GM12878 (cell line): ENCODE measurements around the gene BARX2. TPM values are rescaled to one million over a fixed set of nuclear protein-coding genes. Genes with fewer than 3 reads are reported as not detected.

Experiments used
- ATAC-seq: fragments of 200-7000 bp; cut with Tn5 transposase; 3 replicates; pipeline ENCODE4 v1.9.1; 2020; ENCODE audit warnings: mild to moderate bottlenecking, moderate library complexity
- BruUV-seq: library from RNA; stranded (reverse); fragments of 400-500 nt; replicated peaks from 2 replicates; lab custom pipeline; 2021; lab: Mats Ljungman, UMichigan
- CTCF ChIA-PET: fragments of 300-600 bp; sonication (Branson Sonifier 250); formaldehyde crosslinking; extraction: SDS; loops from one replicate; lab custom pipeline; 2021; ENCODE audit warnings: inconsistent platforms; lab: Yijun Ruan, JAX
- POLR2A ChIA-PET: fragments of 350-600 bp; formaldehyde crosslinking; extraction: SDS; loops from one replicate; lab custom pipeline; 2021; ENCODE audit warnings: inconsistent platforms; lab: Charles Lee
- RAD21 ChIA-PET: fragments of 300-600 bp; sonication (Branson Sonifier 250); formaldehyde crosslinking; loops from one replicate; lab custom pipeline; 2023; ENCODE audit warnings: antibody characterized with exemption; ENCODE audit not compliant: unreplicated experiment; lab: Charles Lee
- SMC1A ChIA-PET: fragments of 300-600 bp; sonication (Branson Sonifier 250); formaldehyde crosslinking; loops from one replicate; lab custom pipeline; 2023; ENCODE audit not compliant: unreplicated experiment, uncharacterized antibody; lab: Charles Lee
- DNase-seq: peaks from one replicate; pipeline ENCODE4 v3.0.0-alpha.2; 2011; ENCODE audit warnings: low read depth, low spot score
- FAIRE-seq: peaks from 3 replicates; lab custom pipeline; 2011; peaks lifted over from hg19 to GRCh38; lab: Jason Lieb, UNC
- H2AFZ ChIP-seq: 2 replicates; pipeline ENCODE4 v1.6.0; 2011; ENCODE audit warnings: low read depth, low read length, control low read depth; ENCODE audit not compliant: control insufficient read depth
- H3K27ac ChIP-seq: 2 replicates; pipeline ENCODE4 v1.5.1; 2011; ENCODE audit warnings: control low read depth; ENCODE audit not compliant: control insufficient read depth, insufficient read depth
- H3K27me3 ChIP-seq, 2 experiments: replicated peaks in 1 of 2; 2 replicates each; pipeline versions ENCODE4 v1.6.0 to v1.6.1; 2011; ENCODE audit warnings: low read length in 1 of 2; ENCODE audit not compliant: control insufficient read depth in 2 of 2, insufficient read depth in 2 of 2
- H3K36me3 ChIP-seq, 2 experiments: 2 replicates each; pipeline ENCODE4 v1.5.1; 2011; ENCODE audit warnings: low read length in 1 of 2; ENCODE audit not compliant: control insufficient read depth in 2 of 2, insufficient read depth in 2 of 2
- H3K4me1 ChIP-seq: 2 replicates; pipeline ENCODE4 v1.6.1; 2011; ENCODE audit warnings: mild to moderate bottlenecking, low read length, moderate library complexity, mixed read lengths; ENCODE audit not compliant: control insufficient read depth, insufficient read depth
- H3K4me2 ChIP-seq: 2 replicates; pipeline ENCODE4 v1.6.0; 2011; ENCODE audit warnings: control low read depth; ENCODE audit not compliant: control insufficient read depth, insufficient read depth
- H3K4me3 ChIP-seq: fragments of 200-600 bp; sonication (generic); 2 replicates; pipeline ENCODE4 v1.5.1; 2016
- H3K79me2 ChIP-seq: 2 replicates; pipeline ENCODE4 v1.6.0; 2011; ENCODE audit warnings: low read length; ENCODE audit not compliant: control insufficient read depth, insufficient read depth
- H3K9ac ChIP-seq: 2 replicates; pipeline ENCODE4 v1.8.0; 2011; ENCODE audit warnings: low read length, control low read depth, mixed read lengths; ENCODE audit not compliant: control insufficient read depth, insufficient read depth
- H3K9me3 ChIP-seq: replicated peaks from 3 replicates; pipeline ENCODE4 v1.5.1; 2011; ENCODE audit warnings: mild to moderate bottlenecking, low read length; ENCODE audit not compliant: control insufficient read depth, insufficient read depth
- H4K20me1 ChIP-seq: 2 replicates; pipeline ENCODE4 v1.6.0; 2011; ENCODE audit not compliant: control insufficient read depth, insufficient read depth
- ATF7 ChIP-seq: fragments of 450-650 bp; IDR thresholded peaks from 2 replicates; pipeline ENCODE4 v1.6.1; 2016; ENCODE audit warnings: low read depth, mild to moderate bottlenecking
- BACH1 ChIP-seq: fragments of 450-650 bp; IDR thresholded peaks from 2 replicates; pipeline ENCODE4 v1.6.1; 2017; ENCODE audit warnings: mild to moderate bottlenecking, borderline replicate concordance
- BCL11A ChIP-seq: IDR thresholded peaks from 2 replicates; pipeline ENCODE4 v1.6.1; 2011; ENCODE audit warnings: low read depth, low read length
- CBX5 ChIP-seq: sonication (generic); IDR thresholded peaks from 2 replicates; pipeline ENCODE4 v1.6.1; 2016; ENCODE audit warnings: low read depth, moderate library complexity, mild to moderate bottlenecking, inconsistent platforms
- CEBPB ChIP-seq, 2 experiments: fragments of 150-350 bp in 1 of 2; IDR thresholded peaks; 2 replicates each; pipeline ENCODE4 v1.6.1; 2012 to 2014; ENCODE audit warnings: low read depth in 2 of 2, low read length in 2 of 2, borderline replicate concordance in 1 of 2, inconsistent platforms in 1 of 2
- HCFC1 ChIP-seq: fragments of 150-350 bp; IDR thresholded peaks from 2 replicates; pipeline ENCODE4 v1.6.1; 2014; ENCODE audit warnings: low read length
- NFYB ChIP-seq: IDR thresholded peaks from 2 replicates; pipeline ENCODE4 v1.6.1; 2011; ENCODE audit warnings: low read depth, mild to moderate bottlenecking, low read length, improper control_type of control experiment, moderate library complexity; ENCODE audit not compliant: insufficient read depth
- NR2C1 ChIP-seq: fragments of 450-650 bp; IDR thresholded peaks from 2 replicates; pipeline ENCODE4 v1.6.1; 2017; ENCODE audit warnings: antibody characterized with exemption, mild to moderate bottlenecking, moderate library complexity
- PML ChIP-seq: IDR thresholded peaks from 2 replicates; pipeline ENCODE4 v1.6.1; 2012; ENCODE audit warnings: low read length, inconsistent platforms
- RFX5 ChIP-seq: IDR thresholded peaks from 2 replicates; pipeline ENCODE4 v1.6.1; 2011; ENCODE audit warnings: low read depth, low read length, improper control_type of control experiment
- ZNF207 ChIP-seq: fragments of 450-650 bp; IDR thresholded peaks from 2 replicates; pipeline ENCODE4 v1.6.1; 2014; ENCODE audit warnings: antibody characterized with exemption, mild to moderate bottlenecking, borderline replicate concordance
- ZNF274 ChIP-seq: IDR thresholded peaks from one replicate; pipeline ENCODE4 v1.8.0; 2011; ENCODE audit not compliant: insufficient read length, insufficient read depth
- ZSCAN29 ChIP-seq: fragments of 450-650 bp; IDR thresholded peaks from 2 replicates; pipeline ENCODE4 v1.6.1; 2017; ENCODE audit warnings: mild to moderate bottlenecking, moderate library complexity
- WGBS: methylation state at CpG from one replicate; pipeline ENCODE4 v1.1.6; 2016; ENCODE audit warnings: low lambda C conversion rate; ENCODE audit not compliant: insufficient replicate concordance, insufficient coverage; ENCODE audit errors: missing lambda C conversion rate; 5-methylcytosine and 5-hydroxymethylcytosine counted together
- in situ Hi-C: fragments of 300-500 bp; cut with MboI; formaldehyde crosslinking; loops from 9 replicates; pipeline ENCODE4 v1.14.3; 2018; ENCODE audit warnings: mixed read lengths
- intact Hi-C: fragments of 100-400 bp; cut with micrococcal nuclease; formaldehyde crosslinking; loops from one replicate; pipeline ENCODE4 v1.14.2; 2022; ENCODE audit not compliant: unreplicated experiment
- polyA plus RNA-seq, 11 experiments: library from polyadenylated mRNA; depleted of rRNA in 4 of 11; unstranded in 6 of 11; stranded (reverse) in 5 of 11; fragments of >200 nt; fragmentation: Nextera tagmentation in 4 of 11; fragmentation: Illumina TruSeq in 1 of 11; extraction: Ambion mirVana in 4 of 11; extraction: Trizol in 1 of 11; gene quantifications; 1 replicate in 1 of 11; 2 replicates in 10 of 11; pipeline versions ENCODE4 v1.2.1 to v1.2.3, GENCODE V29; 2011 to 2016; ENCODE audit warnings: inconsistent platforms in 2 of 11, missing spikeins in 2 of 11, low read depth in 1 of 11
- total RNA-seq, 4 experiments: library from RNA; depleted of rRNA in 3 of 4; stranded (reverse); fragments of >200 nt in 3 of 4; fragmentation: Illumina TruSeq in 1 of 4; extraction: Trizol in 1 of 4; gene quantifications; 2 replicates each; pipeline versions ENCODE4 v1.2.1 to v1.2.3, GENCODE V29; 2013 to 2021
- TF ChIP-seq, protein P1 (sequence below): IDR thresholded peaks from 2 replicates; pipeline ENCODE4 v1.6.1; 2012; ENCODE audit warnings: mild to moderate bottlenecking, low read depth, low read length
- TF ChIP-seq, protein P2 (sequence below): fragments of 450-650 bp; IDR thresholded peaks from 2 replicates; pipeline ENCODE4 v1.6.1; 2017; ENCODE audit warnings: borderline replicate concordance
- TF ChIP-seq, protein P3 (sequence below): IDR thresholded peaks from 2 replicates; pipeline ENCODE4 v1.6.1; 2011; ENCODE audit warnings: borderline replicate concordance, low read depth, mild to moderate bottlenecking, moderate library complexity, mixed read lengths, low read length; ENCODE audit not compliant: insufficient read depth; ENCODE audit errors: extremely low read length

Gene BARX2
- total and polyA plus RNA-seq, 10 of the 15 experiments (the other 5 are each of a cell fraction or from before 2014, with no cell fraction given), result 0.07 to 0.84 TPM; not detected in 8

DNA sequence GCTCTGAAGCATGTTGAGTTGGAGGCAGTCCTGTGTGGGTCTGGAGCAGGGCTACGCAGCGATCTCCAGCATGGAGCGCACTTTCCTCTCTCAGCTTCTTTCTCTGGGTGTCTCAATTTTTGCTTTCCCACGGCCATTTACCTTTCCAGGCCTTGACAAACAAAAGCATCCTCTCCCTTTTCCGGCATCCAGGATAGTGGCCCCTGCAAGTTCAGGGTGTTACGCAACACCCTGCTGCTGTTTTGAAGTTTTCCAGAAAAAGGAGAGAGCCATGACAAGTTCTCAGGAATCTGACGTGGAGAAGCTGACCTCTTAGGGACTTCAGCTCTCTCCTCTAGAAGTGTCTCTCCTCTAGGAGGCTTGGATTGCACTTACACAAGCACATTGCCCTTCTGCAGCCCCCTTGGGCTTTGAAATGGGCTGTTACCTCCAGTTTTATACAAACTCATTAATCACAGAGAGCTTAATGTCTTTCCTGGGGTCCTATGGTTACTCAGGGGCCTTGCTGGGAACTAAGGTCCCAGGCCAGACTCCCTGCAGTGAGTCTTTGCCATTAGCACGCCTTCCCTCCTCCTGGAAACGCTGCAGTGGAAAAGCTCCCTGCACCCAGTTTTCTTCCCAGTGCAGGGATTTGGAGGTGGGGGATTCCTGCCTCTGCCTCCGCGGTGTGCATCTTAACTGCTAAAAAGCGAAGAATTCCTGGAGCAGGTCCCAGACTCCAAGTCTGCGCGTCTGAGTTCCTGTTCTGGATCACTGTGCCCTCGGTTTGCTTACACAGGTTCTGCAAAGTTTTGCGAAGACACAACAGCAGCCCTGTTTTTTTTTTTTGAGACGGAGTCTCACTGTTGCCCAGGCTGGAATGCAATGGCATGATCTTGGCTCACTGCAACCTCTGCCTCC is 80.4 kb downstream of the BARX2 start:
- Histone ChIP-seq H3K36me3 (no peaks in the 10 kb centered on the region), H3K4me1 (no peaks in the 10 kb centered on the region), H2AFZ (no peak overlapping the region), H3K79me2 (no peaks in the 10 kb centered on the region), H3K27me3 (peaks cover 0 to 1% of the 10 kb centered on the region in 2 experiments; a peak in 2 of 4 replicates), H3K27ac (no peak overlapping the region), H3K4me2 (no peak overlapping the region), H4K20me1 (no peaks in the 10 kb centered on the region), H3K9ac (no peak overlapping the region), H3K4me3 (no peak overlapping the region), H3K9me3 (no peaks in the 10 kb centered on the region)
- FAIRE-seq (no peak), ATAC-seq (no peak), DNase-seq (no peak)
- ChIA-PET SMC1A (interaction anchor here (0.7 to 0.8 kb wide), 2 partner anchors 16 to 106 kb away, joined by 3 read pairs; no protein-coding TSS in a partner anchor), CTCF (no interaction called here), POLR2A (no interaction called here), RAD21 (no interaction called here)
- TF ChIP-seq ZNF274 (no peak), NFYB (no peak), HCFC1 (no peak), BACH1 (no peak), ATF7 (no peak), ZSCAN29 (no peak), ZNF207 (no peak), NR2C1 (no peak), BCL11A (no peak), PML (no peak), CEBPB (IDR thresholded peaks at IDR 0.05; ENCODE audit: borderline replicate concordance in 1 of 2, low read depth in 2 of 2, low read length in 2 of 2) (no peak), RFX5 (no peak), CBX5 (no peak)
- TF ChIP-seq, protein P1, sequence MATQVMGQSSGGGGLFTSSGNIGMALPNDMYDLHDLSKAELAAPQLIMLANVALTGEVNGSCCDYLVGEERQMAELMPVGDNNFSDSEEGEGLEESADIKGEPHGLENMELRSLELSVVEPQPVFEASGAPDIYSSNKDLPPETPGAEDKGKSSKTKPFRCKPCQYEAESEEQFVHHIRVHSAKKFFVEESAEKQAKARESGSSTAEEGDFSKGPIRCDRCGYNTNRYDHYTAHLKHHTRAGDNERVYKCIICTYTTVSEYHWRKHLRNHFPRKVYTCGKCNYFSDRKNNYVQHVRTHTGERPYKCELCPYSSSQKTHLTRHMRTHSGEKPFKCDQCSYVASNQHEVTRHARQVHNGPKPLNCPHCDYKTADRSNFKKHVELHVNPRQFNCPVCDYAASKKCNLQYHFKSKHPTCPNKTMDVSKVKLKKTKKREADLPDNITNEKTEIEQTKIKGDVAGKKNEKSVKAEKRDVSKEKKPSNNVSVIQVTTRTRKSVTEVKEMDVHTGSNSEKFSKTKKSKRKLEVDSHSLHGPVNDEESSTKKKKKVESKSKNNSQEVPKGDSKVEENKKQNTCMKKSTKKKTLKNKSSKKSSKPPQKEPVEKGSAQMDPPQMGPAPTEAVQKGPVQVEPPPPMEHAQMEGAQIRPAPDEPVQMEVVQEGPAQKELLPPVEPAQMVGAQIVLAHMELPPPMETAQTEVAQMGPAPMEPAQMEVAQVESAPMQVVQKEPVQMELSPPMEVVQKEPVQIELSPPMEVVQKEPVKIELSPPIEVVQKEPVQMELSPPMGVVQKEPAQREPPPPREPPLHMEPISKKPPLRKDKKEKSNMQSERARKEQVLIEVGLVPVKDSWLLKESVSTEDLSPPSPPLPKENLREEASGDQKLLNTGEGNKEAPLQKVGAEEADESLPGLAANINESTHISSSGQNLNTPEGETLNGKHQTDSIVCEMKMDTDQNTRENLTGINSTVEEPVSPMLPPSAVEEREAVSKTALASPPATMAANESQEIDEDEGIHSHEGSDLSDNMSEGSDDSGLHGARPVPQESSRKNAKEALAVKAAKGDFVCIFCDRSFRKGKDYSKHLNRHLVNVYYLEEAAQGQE, result no peak
- TF ChIP-seq, protein P2, sequence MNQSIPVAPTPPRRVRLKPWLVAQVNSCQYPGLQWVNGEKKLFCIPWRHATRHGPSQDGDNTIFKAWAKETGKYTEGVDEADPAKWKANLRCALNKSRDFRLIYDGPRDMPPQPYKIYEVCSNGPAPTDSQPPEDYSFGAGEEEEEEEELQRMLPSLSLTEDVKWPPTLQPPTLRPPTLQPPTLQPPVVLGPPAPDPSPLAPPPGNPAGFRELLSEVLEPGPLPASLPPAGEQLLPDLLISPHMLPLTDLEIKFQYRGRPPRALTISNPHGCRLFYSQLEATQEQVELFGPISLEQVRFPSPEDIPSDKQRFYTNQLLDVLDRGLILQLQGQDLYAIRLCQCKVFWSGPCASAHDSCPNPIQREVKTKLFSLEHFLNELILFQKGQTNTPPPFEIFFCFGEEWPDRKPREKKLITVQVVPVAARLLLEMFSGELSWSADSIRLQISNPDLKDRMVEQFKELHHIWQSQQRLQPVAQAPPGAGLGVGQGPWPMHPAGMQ, result no peak
- TF ChIP-seq, protein P3, sequence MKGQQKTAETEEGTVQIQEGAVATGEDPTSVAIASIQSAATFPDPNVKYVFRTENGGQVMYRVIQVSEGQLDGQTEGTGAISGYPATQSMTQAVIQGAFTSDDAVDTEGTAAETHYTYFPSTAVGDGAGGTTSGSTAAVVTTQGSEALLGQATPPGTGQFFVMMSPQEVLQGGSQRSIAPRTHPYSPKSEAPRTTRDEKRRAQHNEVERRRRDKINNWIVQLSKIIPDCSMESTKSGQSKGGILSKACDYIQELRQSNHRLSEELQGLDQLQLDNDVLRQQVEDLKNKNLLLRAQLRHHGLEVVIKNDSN, result no peak
- intact Hi-C loops (no loop called here), in situ Hi-C loops (no loop called here)
- 58% methylated on average over 17 of the region's 17 CpGs for WGBS
- no TSS peak for BruUV-seq
